B cell (primary cell): ENCODE data around the gene NCKAP5L. TPM values are rescaled to one million over a fixed set of nuclear protein-coding genes. Genes with fewer than 3 reads are reported as not detected.

Source experiments
- ATAC-seq: fragments of 200-7000 bp; cut with Tn5 transposase; one replicate; pipeline ENCODE4 v1.10.0; 2021; ENCODE audit warnings: low read depth, mild to moderate bottlenecking, moderate number of reproducible peaks, moderate library complexity
- CTCF ChIA-PET: fragments of 350-600 bp; sonication (Branson Sonifier 250); formaldehyde crosslinking; loops from one replicate; lab custom pipeline; 2021; ENCODE audit warnings: antibody characterized with exemption, inconsistent platforms; lab: Charles Lee
- POLR2A ChIA-PET: fragments of 350-600 bp; sonication (Branson Sonifier 250); formaldehyde crosslinking; loops from one replicate; lab custom pipeline; 2021; ENCODE audit warnings: antibody characterized with exemption; lab: Charles Lee
- DNase-seq: peaks from one replicate; pipeline ENCODE4 v3.0.0; 2013
- H2AFZ ChIP-seq: 2 replicates; pipeline ENCODE4 v1.6.1; 2012; ENCODE audit warnings: mild to moderate bottlenecking, low read depth, low read length; ENCODE audit not compliant: insufficient read depth, poor library complexity, severe bottlenecking
- H3K27ac ChIP-seq, 2 donors: 1 replicate in 1 of 2; 2 replicates in 1 of 2; pipeline ENCODE4 v1.5.1; 2012 to 2013; ENCODE audit warnings: low read length in 2 of 2, mild to moderate bottlenecking in 2 of 2, moderate library complexity in 1 of 2
- H3K27me3 ChIP-seq, 4 experiments: fragments of 200-600 bp in 1 of 4; sonication (generic) in 1 of 4; replicated peaks in 1 of 4; 1 replicate in 2 of 4; 2 replicates in 2 of 4; pipeline versions ENCODE4 v1.6.1 to v1.7.0; 2013 to 2016; ENCODE audit warnings: low read length in 3 of 4, mild to moderate bottlenecking in 2 of 4, mixed read lengths in 1 of 4, moderate library complexity in 1 of 4; ENCODE audit not compliant: insufficient read depth in 4 of 4, control insufficient read depth in 3 of 4; ENCODE audit errors: control extremely low read depth in 1 of 4
- H3K36me3 ChIP-seq, 2 experiments: replicated peaks in 1 of 2; 1 replicate in 1 of 2; 2 replicates in 1 of 2; pipeline versions ENCODE4 v1.6.1 to v1.7.1; 2013; ENCODE audit warnings: low read length in 1 of 2; ENCODE audit not compliant: insufficient read depth in 2 of 2, control insufficient read depth in 1 of 2; ENCODE audit errors: control extremely low read depth in 1 of 2, extremely low read depth in 1 of 2
- H3K4me1 ChIP-seq, 2 donors: fragments of 200-600 bp in 1 of 2; sonication (generic) in 1 of 2; 1 replicate in 1 of 2; 2 replicates in 1 of 2; pipeline versions ENCODE4 v1.5.1 to v1.6.1; 2013 to 2017; ENCODE audit warnings: low read length in 2 of 2; ENCODE audit not compliant: control insufficient read depth in 2 of 2, insufficient read depth in 2 of 2
- H3K4me2 ChIP-seq: replicated peaks from 2 replicates; pipeline ENCODE3; 2012; ENCODE audit warnings: mild to moderate bottlenecking, low read depth, low read length; ENCODE audit not compliant: poor library complexity, severe bottlenecking
- H3K4me3 ChIP-seq, 5 experiments: fragments of 200-600 bp in 1 of 5; sonication (generic) in 1 of 5; 1 replicate in 3 of 5; 2 replicates in 2 of 5; pipeline versions ENCODE4 v1.5.1 to v1.7.0; 2011 to 2016; ENCODE audit warnings: low read length in 4 of 5, mild to moderate bottlenecking in 4 of 5, low read depth in 2 of 5, control low read depth in 1 of 5, moderate library complexity in 1 of 5; ENCODE audit not compliant: insufficient read depth in 1 of 5; ENCODE audit errors: control extremely low read depth in 1 of 5, extremely low read depth in 1 of 5
- H3K79me2 ChIP-seq: fragments of 200-600 bp; sonication (generic); one replicate; pipeline ENCODE4 v1.6.0; 2016; ENCODE audit warnings: low read length; ENCODE audit not compliant: control insufficient read depth, insufficient read depth
- H3K9ac ChIP-seq: fragments of 200-600 bp; sonication (generic); 2 replicates; pipeline ENCODE4 v1.6.1; 2017; ENCODE audit warnings: mild to moderate bottlenecking, low read length, moderate library complexity
- H3K9me3 ChIP-seq, 3 donors: one replicate each; pipeline versions ENCODE4 v1.6.1 to v1.7.1; 2013; ENCODE audit warnings: low read length in 2 of 3; ENCODE audit not compliant: control insufficient read depth in 2 of 3, insufficient read depth in 1 of 3; ENCODE audit errors: control extremely low read depth in 1 of 3
- H4K20me1 ChIP-seq: 2 replicates; pipeline ENCODE4 v1.6.0; 2012; ENCODE audit warnings: mild to moderate bottlenecking, low read length; ENCODE audit not compliant: insufficient read depth, control insufficient read depth, poor library complexity, severe bottlenecking
- H3K27ac Mint-ChIP-seq: one replicate; pipeline ENCODE4 v1.8.0; 2021; ENCODE audit warnings: mixed read lengths
- H3K27me3 Mint-ChIP-seq: one replicate; pipeline ENCODE4 v1.8.0; 2021; ENCODE audit warnings: mixed read lengths
- H3K4me1 Mint-ChIP-seq: one replicate; pipeline ENCODE4 v1.8.0; 2021; ENCODE audit warnings: mixed read lengths
- H3K4me3 Mint-ChIP-seq: one replicate; pipeline ENCODE4 v1.8.0; 2021; ENCODE audit warnings: mixed read lengths
- H3K9me3 Mint-ChIP-seq: one replicate; pipeline ENCODE4 v1.8.0; 2022; ENCODE audit warnings: mixed read lengths; ENCODE audit not compliant: insufficient read depth
- EZH2 ChIP-seq: IDR thresholded peaks from 2 replicates; pipeline ENCODE4 v1.6.1; 2012; ENCODE audit warnings: borderline replicate concordance, low read depth, mild to moderate bottlenecking, moderate library complexity, low read length; ENCODE audit not compliant: insufficient read depth, poor library complexity, severe bottlenecking
- WGBS: methylation state at CpG from one replicate; pipeline ENCODE4 v1.1.5; 2013; ENCODE audit warnings: missing lambda C conversion rate; ENCODE audit not compliant: insufficient coverage; 5-methylcytosine and 5-hydroxymethylcytosine counted together
- intact Hi-C: fragments of 100-400 bp; cut with micrococcal nuclease; formaldehyde crosslinking; loops from one replicate; pipeline ENCODE4 v1.10.0; 2022
- polyA plus RNA-seq: library from polyadenylated mRNA; depleted of rRNA; stranded (reverse); fragments of >200 nt; gene quantifications from 2 replicates; pipeline ENCODE4 v1.2.3, GENCODE V29; 2012
- small RNA-seq: library from RNA; depleted of rRNA; stranded (forward); fragments of <200 nt; gene quantifications from one replicate; pipeline ENCODE3, GENCODE V24; 2012; ENCODE audit warnings: low replicate concordance, low read depth; ENCODE audit not compliant: insufficient read length
- total RNA-seq, 2 donors: library from RNA; stranded (reverse); fragments of 120-200 nt in 1 of 2; gene quantifications; 1 replicate in 1 of 2; 2 replicates in 1 of 2; pipeline versions ENCODE4 v1.2.3 to v1.2.4, GENCODE V29; 2013 to 2022
- TF ChIP-seq, protein P1 (sequence below): fragments of 200-600 bp; IDR thresholded peaks from one replicate; pipeline ENCODE4 v1.8.0; 2022; ENCODE audit warnings: antibody characterized with exemption, mild to moderate bottlenecking

NCKAP5L gene
- total and polyA plus RNA-seq, 2 donors (not counting 1 experiment from before 2014, with no cell fraction given), result 3.2 to 13.2 TPM

DNA sequence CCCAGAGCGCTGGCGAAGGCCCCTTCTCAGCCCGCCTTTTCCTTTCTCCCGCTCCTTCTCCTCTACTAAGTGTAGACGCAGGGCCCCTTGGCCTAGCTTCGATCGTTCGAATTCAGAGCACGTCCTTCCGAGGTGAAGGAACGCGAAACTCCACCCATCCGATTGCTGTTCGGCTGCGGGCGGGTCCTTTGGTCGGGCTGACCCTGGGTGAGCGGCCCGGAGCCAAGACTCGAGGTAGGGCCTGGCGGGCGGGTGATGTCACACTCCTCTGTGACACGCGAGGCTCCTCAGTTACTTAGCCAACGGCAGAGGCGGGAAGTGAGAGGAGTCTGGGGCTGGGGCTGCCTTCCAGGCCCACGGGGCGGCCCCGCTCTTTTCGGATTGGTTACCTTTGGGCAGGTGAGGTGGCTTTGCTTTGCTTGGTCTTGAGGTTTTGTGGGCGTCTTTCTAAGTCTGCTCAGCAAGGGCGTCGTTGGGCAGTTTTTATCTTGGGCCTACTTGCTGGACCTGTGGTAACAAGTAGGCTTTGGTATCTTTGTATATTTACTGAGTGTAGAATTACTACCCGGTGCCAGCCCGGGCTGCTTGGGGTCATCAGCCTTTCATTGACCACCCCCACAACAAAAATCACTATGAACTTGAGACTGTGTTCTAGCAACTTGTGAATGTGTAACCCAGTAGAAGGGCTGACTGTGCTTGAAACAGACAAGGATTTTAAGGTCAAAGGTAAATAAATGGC is 86.2 kb downstream of the NCKAP5L start:
- intact Hi-C loops, result loop anchor here (1.0 to 10.0 kb wide), 12 partner anchors 12 to 1637 kb away; partner anchors contain the start of genes BCDIN3D, DDN, FMNL3 and MCRS1
- peaks cover 50% of the 10 kb centered on the region for H3K4me1 Mint-ChIP-seq

More for the DNA sequence above, 86.2 kb downstream of the NCKAP5L start:
- Mint-ChIP-seq H3K4me3 (peak overlapping the region; percentile 91), H3K9me3 (no peaks in the 10 kb centered on the region), H3K27ac (peak overlapping the region; percentile 95), H3K27me3 (no peaks in the 10 kb centered on the region)
- no peaks in the 10 kb centered on the region for H3K27me3 ChIP-seq
- ATAC-seq (peak; percentile 32), DNase-seq (peak; percentile 91)
- H3K36me3 ChIP-seq, result peaks cover 0 to 12% of the 10 kb centered on the region in 2 experiments
- H3K4me1 ChIP-seq, result peaks cover 30 to 34% of the 10 kb centered on the region in 2 donors
- WGBS, result under 1% methylated on average over 30 of the region's 35 CpGs
- ChIA-PET POLR2A (interaction anchor here (0.6 to 2.0 kb wide), 24 partner anchors 11 to 1588 kb away, joined by 3 to 11 read pairs (median 6); partner anchors contain the start of genes BCDIN3D, NCKAP5L, PRPF40B and SMARCD1), CTCF (interaction anchor here (0.6 to 2.5 kb wide), 41 partner anchors 10 to 713 kb away, joined by 3 to 58 read pairs (median 4); partner anchors contain the start of genes BCDIN3D, FMNL3, NCKAP5L and PRPF40B)
- TF ChIP-seq, protein P1, sequence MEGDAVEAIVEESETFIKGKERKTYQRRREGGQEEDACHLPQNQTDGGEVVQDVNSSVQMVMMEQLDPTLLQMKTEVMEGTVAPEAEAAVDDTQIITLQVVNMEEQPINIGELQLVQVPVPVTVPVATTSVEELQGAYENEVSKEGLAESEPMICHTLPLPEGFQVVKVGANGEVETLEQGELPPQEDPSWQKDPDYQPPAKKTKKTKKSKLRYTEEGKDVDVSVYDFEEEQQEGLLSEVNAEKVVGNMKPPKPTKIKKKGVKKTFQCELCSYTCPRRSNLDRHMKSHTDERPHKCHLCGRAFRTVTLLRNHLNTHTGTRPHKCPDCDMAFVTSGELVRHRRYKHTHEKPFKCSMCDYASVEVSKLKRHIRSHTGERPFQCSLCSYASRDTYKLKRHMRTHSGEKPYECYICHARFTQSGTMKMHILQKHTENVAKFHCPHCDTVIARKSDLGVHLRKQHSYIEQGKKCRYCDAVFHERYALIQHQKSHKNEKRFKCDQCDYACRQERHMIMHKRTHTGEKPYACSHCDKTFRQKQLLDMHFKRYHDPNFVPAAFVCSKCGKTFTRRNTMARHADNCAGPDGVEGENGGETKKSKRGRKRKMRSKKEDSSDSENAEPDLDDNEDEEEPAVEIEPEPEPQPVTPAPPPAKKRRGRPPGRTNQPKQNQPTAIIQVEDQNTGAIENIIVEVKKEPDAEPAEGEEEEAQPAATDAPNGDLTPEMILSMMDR, result no peak
- no peak for TF ChIP-seq EZH2
- peak overlapping the region; percentile 91 for H3K4me2 ChIP-seq
- peak overlapping the region; percentile 66 to 97 (median 87) for H3K4me3 ChIP-seq
- H2AFZ ChIP-seq, result peak overlapping the region; percentile 11
- peaks cover 57% of the 10 kb centered on the region for H3K79me2 ChIP-seq
- no peaks in the 10 kb centered on the region for H3K9me3 ChIP-seq
- H3K9ac ChIP-seq, result peak overlapping the region; percentile 99
- H3K27ac ChIP-seq, result peak overlapping the region; percentile 97 to 99
- peaks cover 57% of the 10 kb centered on the region for H4K20me1 ChIP-seq

Small RNAs within 50 kb of the gene (small RNA-seq; reads per million reads assigned to genes)
- gene LSM6P2, result not detected

Other genes with a start within 250 kb of the NCKAP5L start
- gene FAM186B, start 222.8 kb downstream of the NCKAP5L start, total RNA-seq, result 0.47 and 0.70 TPM in 2 replicates
- gene FAM186B, start 222.8 kb downstream of the NCKAP5L start, polyA plus RNA-seq, result 0.13 and 0.23 TPM in 2 replicates
- 23.6 and 23.7 TPM in 2 replicates for gene PRPF40B, start 204.9 kb downstream of the NCKAP5L start, total RNA-seq
- 10.3 and 11.7 TPM in 2 replicates for gene PRPF40B, start 204.9 kb downstream of the NCKAP5L start, polyA plus RNA-seq
- gene FMNL3, start 121.0 kb downstream of the NCKAP5L start, total RNA-seq, result 69.9 and 73.7 TPM in 2 replicates
- gene FMNL3, start 121.0 kb downstream of the NCKAP5L start, polyA plus RNA-seq, result 19.3 and 19.8 TPM in 2 replicates
- 335 and 336 TPM in 2 replicates for gene TMBIM6, start 86.9 kb downstream of the NCKAP5L start, total RNA-seq
- 178 and 295 TPM in 2 replicates for gene TMBIM6, start 86.9 kb downstream of the NCKAP5L start, polyA plus RNA-seq
- gene BCDIN3D, start 14.7 kb upstream of the NCKAP5L start, total RNA-seq, result 14.7 and 17.4 TPM in 2 replicates
- gene BCDIN3D, start 14.7 kb upstream of the NCKAP5L start, polyA plus RNA-seq, result 1.3 and 2.0 TPM in 2 replicates
- not detected in 2 replicates for gene FAIM2, start 75.5 kb upstream of the NCKAP5L start, total RNA-seq
- not detected in 2 replicates for gene FAIM2, start 75.5 kb upstream of the NCKAP5L start, polyA plus RNA-seq
- gene AQP2, start 122.3 kb upstream of the NCKAP5L start, total RNA-seq, result not detected in 2 replicates
- gene AQP2, start 122.3 kb upstream of the NCKAP5L start, polyA plus RNA-seq, result not detected in 2 replicates
- not detected in 2 replicates for gene AQP5, start 133.5 kb upstream of the NCKAP5L start, total RNA-seq
- gene AQP5, start 133.5 kb upstream of the NCKAP5L start, polyA plus RNA-seq, result not detected in 2 replicates
- not detected in 2 replicates for gene AQP6, start 144.5 kb upstream of the NCKAP5L start, total RNA-seq
- not detected in 2 replicates for gene AQP6, start 144.5 kb upstream of the NCKAP5L start, polyA plus RNA-seq
- 11.3 and 14.2 TPM in 2 replicates for gene RACGAP1, start 197.1 kb upstream of the NCKAP5L start, total RNA-seq
- gene RACGAP1, start 197.1 kb upstream of the NCKAP5L start, polyA plus RNA-seq, result 4.1 TPM in 2 replicates
- not detected in 2 replicates for gene ASIC1, start 229.2 kb upstream of the NCKAP5L start, total RNA-seq
- 0.06 TPM in 1 of 2 replicates, not detected in the other for gene ASIC1, start 229.2 kb upstream of the NCKAP5L start, polyA plus RNA-seq